NCI-H1417 treated with DMSO at 0.1 percent for 48 hours (cell line): ENCODE measurements around the gene SKAP1.
"Not testable (repeated sequence)": the region's sequence is repeated elsewhere in the genome, so short reads cannot be mapped to it uniquely, and the experiment has no call there.

Experiments used
- DNase-seq: peaks from one replicate; lab custom pipeline; 2025; lab: John Stamatoyannopoulos, UW

Gene SKAP1

DNA sequence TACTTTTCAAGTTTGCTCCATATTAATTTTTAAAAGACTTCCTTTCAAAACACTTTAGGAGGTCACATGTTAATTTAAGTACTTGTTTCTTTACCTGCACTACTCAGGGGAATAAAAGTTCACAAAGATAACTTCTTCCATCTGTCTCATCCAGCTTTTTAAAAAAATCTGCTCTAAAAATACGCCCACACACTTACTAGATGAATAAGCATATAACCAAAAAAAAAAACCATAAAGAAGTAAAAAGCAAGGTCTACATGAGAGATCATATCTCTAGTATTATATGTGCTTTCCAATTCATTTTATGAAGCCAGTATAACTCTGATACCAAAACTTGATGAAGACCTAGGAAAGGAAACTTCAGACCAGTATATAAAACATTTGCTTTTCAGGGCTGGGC, 17.2 kb downstream of the SKAP1 start:
- DNase-seq = no peak

GRCh38 chr17:48410821-48411220, 19.2 kb downstream of the SKAP1 start:
- DNase-seq = not testable (repeated sequence)

DNA sequence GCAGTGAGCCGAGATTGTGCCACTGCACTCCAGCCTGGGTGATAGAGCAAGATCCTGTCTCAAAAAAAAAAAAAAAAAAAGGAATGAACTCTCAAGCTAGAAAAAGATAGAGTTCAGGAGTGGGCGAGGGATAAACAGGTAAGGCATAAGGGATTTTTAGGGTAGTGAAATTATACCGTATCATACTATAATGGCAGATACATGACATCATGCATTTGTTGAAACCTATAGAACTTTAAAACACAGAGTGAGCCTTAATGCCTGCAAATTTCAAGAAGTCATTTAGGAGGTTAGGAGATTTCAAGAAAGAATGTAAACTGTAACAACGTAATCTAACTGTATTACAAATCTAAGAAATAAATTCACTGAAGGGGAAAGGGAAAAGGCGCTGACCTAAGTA, 20.4 kb downstream of the SKAP1 start:
- DNase-seq = no peak

GRCh38 chr17:48406936-48407567, 23.0 kb downstream of the SKAP1 start:
- DNase-seq = no peak

DNA sequence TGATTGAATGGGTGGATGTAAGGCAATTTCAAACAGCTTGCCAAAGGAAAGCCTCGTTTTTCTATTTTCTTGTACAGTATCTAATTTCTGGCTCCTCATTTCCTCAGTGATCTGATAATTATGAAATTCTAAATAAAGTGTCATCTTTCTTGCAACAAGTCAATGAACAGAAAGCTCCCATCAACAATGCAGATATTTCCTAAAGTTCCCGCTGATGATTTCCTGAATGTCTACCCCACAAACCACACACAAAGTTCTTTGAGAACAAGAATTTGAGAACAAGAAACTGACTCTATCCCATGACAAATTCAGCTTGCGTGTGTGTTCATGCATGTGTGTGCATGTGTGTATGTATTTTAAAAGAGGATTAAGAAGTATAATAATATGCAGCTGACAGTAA, 35.2 kb downstream of the SKAP1 start:
- no peak for DNase-seq

DNA sequence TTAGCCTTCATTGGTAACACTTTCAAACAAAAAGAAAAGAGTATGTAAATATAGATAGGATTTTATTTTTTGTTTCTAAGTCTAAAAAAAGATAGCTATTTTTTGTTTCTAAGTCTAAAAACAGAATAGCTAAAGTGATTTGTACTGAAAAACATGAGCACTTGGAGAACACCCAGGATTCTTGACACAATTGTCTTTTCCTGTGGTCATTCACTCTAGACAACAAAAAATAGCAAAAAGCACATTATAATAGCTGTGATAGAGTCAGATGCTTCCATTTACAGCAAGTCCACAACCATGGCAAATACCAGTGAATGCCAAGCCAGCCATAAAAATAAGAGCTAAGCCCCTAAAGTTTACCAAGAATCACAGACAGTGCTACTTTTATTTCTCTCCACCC, 36.7 kb downstream of the SKAP1 start:
- no peak for DNase-seq

- DNase-seq = no peak
Measured at GRCh38 chr17:48392857-48393256, 37.2 kb downstream of the SKAP1 start.

GRCh38 chr17:48391444-48391843, 38.6 kb downstream of the SKAP1 start:
- DNase-seq = no peak

GRCh38 chr17:48389903-48390302, 40.1 kb downstream of the SKAP1 start:
- no peak for DNase-seq

DNA sequence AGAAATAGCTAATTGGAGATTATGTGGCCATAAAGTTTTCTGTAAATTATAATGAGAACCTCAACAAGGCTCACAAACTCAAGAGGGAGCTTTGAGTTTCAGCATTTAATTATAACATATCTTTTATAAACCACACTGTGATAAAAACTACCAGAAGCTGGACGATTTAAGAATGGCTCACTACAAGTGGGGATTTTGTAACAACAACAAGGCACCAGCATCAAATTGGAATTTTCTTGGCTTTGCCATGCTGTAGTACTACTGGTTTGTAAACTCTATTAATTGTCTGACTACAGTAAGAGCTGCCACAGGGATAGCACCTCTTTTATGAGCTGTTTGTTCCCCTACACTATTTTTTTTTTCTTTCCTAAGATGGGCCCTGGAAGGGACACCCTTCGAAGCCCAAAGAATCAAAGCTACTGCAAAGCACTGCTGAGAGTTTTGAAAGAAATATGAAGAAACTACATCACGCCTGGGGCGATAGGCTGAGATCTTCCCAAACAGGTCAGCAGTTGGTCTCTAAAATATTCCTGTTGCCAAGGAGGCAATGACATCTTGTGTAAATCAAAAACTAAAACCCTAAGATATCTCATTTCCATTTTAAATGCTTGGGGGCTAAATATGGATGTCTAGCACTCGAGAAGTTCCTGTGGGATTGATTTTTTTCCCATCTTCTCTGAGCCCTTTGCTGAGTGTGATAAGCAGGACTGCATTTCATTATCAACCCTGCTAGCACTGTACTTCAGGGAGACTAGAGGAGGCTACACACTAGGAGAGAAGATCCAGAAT, 40.9 kb downstream of the SKAP1 start:
- no peak for DNase-seq

DNA sequence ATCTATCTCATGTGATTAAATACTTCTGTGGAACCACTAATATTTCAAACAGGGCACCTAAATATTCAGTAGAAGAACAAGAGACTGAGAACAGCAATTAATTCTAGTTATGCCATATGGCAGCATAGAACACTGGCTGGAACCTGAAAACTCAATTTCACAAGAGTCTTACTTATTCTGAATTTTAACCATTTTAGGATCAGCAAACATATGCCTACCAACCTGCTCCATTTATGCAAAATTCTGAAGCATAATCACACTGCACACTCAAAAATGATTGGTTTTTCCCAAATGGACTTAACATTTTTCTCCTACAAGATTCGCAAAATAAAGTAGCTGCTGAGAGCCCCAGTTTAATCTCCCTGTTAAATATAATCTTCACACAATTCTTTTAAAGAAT, 43.2 kb downstream of the SKAP1 start:
- no peak for DNase-seq

- no peak for DNase-seq
Measured at GRCh38 chr17:48385319-48385718, 44.7 kb downstream of the SKAP1 start.

GRCh38 chr17:48384164-48384563, 45.9 kb downstream of the SKAP1 start:
- no peak for DNase-seq

DNA sequence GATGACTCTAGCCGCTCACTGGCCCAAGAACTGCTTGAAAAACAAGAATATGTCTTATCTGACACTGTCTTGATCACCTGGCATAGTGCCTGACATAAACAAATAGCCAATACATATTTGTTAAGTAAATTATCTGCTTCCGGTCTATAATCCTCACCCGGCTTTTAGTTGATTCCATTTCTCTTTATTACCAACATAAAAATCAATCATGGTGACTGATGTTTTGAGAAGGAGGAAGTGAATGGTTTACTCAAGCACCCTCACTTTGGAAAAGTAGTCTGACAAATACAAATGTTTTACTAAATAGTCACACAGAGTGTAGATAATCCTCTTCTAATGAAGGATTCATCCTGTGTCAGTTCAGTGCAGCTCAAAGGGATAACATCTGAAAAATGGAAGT, 47.0 kb downstream of the SKAP1 start:
- peak; percentile 12 for DNase-seq

- DNase-seq = no peak
Measured at GRCh38 chr17:48378708-48379392, 51.2 kb downstream of the SKAP1 start.

GRCh38 chr17:48378238-48378637, 51.8 kb downstream of the SKAP1 start:
- no peak for DNase-seq

DNA sequence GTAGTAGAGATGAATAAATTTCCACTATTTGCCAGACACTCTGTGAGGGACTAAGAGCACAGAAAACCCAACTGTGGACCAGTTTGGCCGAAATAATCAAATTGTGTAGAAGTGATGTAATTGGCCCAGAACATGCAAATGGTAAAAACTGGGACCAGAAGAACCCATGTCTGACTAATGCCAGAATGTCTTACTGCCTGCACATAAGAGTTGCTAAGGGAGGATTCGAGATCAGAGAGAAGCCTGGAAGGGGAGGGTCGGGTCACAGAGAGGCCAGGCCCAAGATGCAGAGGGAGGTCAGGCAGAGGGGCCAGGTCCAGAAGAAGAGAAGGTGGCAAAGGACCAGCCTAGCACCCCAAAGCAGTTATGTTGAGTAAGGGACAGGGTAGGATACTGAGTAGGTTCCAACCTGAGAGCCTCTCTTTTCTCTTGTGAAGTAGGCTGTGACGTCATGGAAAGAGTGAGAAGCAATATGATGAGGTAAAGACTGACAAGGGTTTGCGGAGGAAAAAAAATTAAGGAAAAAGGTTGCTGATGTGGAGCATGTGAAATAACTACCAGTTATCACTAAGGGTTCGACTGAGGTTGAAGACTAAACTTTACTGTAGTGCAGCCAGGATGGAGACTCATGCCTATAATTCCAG, 53.2 kb downstream of the SKAP1 start:
- DNase-seq = no peak

- DNase-seq = no peak
Measured at GRCh38 chr17:48375356-48375755, 54.7 kb downstream of the SKAP1 start.

GRCh38 chr17:48374650-48375230, 55.3 kb downstream of the SKAP1 start:
- no peak for DNase-seq

GRCh38 chr17:48373883-48374282, 56.1 kb downstream of the SKAP1 start:
- no peak for DNase-seq

- no peak for DNase-seq
Measured at GRCh38 chr17:48373130-48373830, 56.7 kb downstream of the SKAP1 start.

DNA sequence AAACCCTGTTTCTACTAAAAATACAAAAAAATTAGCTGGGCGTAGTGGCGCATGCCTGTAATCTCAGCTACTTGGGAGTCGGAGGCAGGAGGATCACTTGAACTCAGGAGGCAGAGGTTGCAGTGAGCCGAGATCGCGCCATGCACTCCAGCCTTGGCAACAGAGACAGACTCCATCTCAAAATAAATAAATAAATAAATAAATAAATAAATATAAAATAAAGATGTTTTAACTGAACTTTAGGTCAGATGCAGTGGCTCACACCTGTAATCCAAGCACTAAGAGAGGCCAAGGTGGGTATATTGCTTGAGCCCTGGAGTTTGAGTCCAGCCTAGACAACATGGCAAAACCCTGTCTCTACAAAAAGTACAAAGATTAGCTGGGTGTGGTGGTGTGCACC, 61.0 kb downstream of the SKAP1 start:
- DNase-seq = not testable (repeated sequence)
